Stimulated activated CD4-positive, alpha-beta T cell treated with anti-CD3 and anti-CD28 coated beads, Interleukin-15, amount 100 ng/mL, for 24 hours (primary cell): ENCODE measurements around the gene LSAMP.

Experiments
- DNase-seq: peaks from one replicate; pipeline ENCODE4 v3.0.0-alpha.2; 2020

LSAMP gene

DNA sequence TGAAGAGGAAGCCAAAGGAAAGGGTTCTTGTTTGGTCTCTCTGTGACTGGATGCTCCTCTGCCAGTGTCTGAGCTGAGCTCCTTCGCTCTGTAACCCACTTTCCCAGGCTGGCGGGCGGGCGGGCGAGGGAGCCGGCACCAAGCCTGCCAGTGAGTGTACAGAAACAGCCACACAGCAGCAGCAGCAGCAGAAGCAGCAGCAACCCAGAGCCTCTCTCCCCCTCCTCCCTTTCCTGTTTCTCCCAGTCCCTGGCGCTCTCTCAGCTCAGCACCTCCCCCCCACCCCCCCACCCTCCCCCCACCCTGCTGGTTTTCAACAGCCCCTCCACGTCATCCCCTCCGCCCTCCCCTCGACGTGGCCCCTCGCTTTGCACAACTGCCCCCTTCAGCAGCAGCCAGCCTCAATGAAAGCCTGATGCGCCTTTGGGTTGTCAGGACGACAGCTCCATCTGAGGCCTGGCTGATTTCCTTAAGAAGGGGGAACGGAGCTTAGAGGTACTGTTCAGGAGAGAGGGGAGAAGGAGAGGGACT, at the start of gene LSAMP:
TSS of gene LSAMP (minus strand) at position 177 of the 531 bp plus-strand sequence.
- no peak for DNase-seq

DNA sequence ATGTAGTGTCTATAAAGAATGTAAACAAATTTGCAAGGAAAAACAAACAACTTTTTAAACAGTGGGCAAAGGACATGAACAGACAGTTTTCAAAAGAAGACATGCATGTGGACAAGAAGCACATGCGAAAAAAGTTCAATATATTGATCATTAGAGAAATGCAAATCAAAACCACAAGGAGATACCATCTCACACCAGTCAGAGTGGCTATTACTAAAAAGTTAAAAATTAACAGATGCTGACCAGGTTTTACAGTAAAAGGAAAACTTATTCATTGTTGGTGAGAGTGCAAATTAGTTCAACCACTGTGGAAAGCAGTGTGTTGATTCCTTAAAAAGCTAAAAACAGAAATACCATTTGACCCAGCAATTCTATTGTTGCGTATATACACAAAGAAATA, 47.1 kb upstream of the LSAMP start:
- DNase-seq, result no peak

DNA sequence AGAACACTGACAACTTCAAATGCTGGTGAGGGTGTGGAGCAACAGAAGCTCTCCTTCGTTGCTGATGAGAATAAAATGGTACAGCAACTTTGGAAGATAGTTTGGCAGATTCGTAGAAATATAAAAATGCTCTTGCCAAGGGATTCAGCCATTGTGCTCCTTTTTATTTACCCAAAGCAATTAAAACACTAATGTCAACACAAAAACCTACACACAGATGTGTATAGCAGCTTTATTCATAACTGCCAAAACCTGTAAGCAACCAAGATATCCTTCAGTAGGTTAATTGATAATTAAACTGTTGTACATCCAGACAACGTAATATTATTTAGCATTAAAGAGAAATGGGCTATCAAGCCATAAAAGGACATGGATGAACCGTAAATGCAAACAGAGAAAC, 37.8 kb upstream of the LSAMP start:
- no peak for DNase-seq

DNA sequence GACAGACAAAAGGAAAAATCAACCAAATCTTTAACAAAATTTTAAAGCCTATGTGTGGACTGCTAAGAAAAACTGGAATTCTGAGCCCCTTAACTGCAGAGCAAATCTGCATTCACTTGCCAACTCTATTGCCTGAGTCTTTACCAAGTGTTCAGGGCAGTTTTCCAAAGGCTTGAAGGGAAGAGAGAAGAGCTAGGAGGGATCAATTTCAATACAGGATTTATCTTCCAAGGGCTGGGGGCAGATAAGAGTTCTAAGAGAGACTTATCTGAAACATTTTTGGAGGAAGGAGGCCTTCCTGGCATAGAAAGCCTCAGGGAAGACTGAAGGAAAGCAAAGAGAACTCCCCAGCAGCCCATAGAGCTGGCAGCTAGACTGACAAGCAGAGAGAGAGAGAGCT, 31.4 kb upstream of the LSAMP start:
- no peak for DNase-seq

DNA sequence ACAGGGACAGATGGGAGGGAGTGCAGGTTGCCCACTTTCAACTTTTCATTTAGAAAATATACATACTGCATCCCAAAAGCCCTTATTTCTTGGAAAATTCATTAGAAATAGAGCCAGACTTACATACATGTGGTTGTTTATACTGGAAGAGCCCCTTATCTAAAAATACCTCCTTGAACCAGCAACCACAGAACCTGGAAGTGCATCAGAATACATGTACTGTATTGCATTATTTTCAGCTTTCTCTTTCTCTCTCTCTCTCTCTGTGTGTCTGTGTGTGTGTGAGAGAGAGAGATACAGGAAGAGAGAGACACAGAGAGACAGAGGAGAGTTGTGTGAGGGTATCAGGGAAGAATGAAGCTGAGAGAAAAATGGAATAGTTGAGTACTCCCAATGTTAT, 29.5 kb upstream of the LSAMP start:
- no peak for DNase-seq

DNA sequence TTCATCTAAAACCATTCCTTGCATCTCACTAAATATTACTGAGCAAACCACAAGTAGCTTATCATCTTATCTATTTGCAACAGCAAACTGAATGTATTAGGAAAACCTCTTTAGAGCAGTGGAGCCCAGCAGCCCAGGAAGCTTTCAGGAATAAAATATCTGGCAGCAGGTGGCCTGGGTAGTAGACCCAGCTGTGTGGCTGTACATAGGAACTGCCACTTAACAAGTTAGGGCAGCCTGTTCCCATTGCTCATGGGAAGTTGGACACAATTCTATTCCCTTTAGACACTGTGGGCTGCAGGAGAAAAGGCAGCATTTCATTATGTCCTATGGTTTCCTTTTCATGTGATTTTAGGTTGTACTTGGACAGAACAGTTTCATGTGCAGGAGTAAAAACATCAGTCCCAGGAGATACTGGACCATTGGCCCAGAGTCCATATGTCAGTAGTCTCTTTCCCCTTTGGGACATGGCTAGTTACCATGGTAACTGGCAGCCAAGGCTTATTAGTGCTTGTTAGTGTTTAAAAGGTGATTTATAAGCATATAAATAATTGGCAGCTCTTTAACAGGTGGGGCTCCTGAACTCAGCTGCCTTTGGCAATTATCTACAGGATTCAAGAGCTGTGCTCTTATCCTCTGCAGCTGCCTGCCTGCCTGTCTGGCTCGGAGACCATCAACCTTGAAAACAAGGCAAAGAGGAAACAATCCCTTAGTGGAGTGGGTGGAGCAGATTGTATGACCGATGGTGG, 28.9 kb upstream of the LSAMP start:
- DNase-seq, result no peak

DNA sequence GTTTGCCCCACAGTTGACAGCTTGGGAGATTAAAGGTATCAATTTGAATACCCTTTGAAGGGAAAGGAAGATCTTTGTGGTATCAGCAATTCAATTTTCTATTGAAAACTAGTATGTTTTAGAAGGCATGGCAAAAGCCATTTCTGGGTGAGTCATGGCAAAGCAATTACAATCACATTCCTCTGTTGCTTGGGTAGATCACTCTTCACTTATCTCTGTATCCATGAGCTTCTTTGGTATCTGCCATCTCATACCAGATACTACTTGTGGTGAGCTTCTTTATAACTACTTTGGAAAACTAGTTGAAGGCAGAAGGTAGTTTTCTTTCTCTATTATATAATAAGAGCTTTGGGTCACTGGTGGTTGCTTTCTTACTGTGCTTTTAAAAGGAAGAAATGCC, 28.3 kb upstream of the LSAMP start:
- DNase-seq, result no peak

DNA sequence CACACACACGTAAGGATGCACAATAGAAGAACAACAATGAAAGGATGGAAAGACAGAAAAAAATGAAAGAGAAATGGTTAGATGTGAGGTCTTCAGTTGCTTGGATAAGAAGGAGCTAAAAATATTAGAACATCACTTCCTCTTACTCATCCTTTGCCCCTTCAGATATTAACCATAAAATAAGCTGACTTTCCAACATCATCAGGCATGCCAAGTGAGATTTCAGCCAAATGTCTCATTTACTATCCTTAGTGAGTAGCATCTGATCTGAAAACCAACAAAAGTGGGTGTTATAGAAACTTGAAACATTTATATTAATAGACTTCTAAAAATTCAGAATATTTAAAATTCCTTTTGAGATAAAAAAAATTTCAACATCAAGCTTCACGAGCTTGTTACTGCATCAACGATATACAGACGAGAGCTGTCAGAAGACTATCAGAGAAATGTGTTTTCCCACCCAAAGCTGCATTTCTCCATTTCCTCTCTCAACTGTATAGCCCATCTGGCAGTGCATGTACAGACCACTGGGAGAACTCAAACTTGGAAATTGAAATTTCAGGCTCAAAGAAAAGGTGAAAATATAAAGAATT, 25.4 kb upstream of the LSAMP start:
- DNase-seq, result no peak

DNA sequence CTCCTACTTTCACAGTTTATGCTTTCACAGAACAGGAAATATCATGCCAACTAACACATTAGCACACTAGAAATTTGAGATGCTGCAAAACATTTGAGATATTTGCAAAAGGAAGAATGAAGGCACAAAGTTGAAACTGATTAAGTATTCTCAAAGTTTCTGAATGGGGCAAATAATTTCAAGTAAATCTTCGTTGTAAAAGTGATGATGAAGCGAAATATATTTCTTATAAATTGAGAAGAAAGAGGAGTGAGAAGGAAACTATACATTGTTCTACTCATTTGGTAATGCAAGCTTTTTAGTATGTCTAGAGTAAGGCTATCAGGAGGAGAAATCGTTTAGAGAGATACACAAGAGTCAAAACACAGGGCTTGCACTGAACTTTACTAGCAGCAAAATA, 24.3 kb upstream of the LSAMP start:
- DNase-seq, result no peak

DNA sequence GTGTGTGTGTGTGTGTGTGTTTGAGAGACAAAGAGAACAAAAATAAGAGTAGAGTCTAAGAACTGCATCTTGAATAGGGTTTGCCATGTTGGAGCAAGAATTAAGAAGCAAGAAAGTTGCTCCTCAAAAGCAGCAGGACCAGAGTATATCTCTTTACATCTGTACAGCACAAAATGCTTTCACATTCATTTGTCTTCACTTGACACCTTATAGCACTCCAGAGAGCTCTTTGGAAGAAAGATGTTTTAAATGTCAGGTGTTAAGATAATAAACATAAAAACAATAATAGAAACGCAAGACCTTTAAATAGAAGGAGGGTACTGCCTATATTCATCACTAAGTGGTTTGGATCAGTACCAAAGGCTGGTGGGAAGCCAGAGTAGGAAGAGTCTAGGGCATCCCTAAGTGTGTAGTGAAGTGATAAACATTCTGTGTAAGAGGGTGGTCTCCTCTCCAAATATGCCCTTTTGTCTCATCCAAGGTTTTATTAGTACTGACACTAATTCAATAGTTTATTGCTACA, 19.1 kb upstream of the LSAMP start:
- DNase-seq, result no peak

DNA sequence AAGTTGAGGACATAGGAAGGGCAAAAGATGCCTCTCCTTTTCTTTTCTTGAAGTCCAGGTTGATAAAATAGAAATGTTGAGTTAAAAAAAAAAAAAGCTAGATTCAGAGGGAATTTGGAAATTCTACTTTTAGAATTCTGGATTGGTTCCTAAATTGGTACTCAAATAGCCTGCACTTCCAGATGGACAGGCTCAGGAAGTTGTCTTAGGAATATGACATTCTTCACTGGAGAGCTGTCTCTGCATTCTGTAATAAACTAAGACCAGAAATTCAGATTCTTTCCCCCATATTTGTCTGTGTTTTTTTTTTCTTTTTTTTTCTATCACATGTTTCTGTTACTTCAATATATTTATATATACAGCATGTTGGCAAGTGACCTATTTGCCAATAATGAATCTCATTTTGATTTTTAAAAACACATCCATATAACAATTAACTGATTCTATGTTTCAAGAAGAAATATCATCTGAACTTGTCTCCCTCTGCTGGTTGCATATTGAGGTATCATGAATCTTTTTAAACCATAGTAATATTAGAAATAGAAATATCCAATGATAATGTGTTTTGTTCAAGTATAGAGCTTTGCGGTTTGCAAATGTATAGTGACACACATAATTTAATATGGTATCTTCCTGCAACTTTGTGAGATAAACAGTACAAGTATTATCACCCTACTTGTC, 8.5 kb upstream of the LSAMP start:
- DNase-seq, result no peak

DNA sequence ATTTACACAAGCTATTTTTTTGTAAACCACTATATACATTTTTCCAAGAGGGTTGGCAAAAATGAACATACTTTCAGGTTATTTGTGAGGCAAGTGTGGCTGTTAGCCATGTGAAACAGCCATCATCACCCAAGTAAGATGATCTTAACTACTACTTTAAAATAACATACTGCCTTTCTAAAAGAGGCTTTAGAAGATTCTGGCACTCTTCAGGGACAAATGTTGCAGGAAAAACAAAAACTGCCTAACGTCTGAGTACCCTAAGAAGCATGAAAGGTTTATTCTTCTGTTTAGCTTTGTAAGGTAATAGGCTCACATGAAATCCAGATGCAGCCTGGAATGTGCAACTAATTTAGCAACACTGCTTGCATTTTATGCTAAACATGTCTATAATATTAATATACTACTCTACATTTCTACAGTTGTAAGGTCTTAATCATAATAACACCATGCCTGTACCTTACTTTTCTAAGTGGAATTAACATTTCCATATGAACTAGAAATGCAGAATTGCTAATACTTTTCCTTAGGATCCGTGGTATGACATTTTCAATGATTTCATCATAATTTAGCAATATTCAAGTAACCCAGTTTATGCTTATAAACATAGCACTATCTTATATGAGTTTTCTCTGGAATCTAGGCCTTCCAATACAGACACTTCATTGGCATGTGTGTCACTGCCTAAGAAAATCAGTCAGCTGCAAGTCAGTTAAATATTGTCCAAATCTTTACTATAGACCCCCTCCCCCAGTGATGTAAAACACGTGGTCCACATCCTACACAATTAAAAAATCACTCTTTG, 4.5 kb upstream of the LSAMP start:
- DNase-seq, result no peak

DNA sequence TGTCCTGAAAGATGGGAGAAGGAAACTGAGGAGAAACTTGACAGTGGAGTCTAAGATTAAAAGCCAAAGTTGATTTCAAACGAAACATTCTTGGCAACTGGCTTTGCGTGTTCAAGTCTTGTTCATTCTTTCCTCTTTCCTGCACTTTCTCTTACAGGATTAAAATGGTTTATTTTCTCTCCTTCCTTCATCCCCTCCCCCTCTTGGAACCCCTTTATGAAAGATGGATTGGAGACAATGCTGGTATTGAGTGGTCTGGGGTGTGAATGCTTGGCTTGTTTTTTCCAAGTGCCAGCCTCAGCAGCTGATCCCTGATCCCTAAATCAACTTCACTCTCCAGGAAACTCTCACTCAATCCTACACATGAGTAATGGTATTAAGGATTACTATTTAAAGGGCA, 703 bp upstream of the LSAMP start:
- no peak for DNase-seq

DNA sequence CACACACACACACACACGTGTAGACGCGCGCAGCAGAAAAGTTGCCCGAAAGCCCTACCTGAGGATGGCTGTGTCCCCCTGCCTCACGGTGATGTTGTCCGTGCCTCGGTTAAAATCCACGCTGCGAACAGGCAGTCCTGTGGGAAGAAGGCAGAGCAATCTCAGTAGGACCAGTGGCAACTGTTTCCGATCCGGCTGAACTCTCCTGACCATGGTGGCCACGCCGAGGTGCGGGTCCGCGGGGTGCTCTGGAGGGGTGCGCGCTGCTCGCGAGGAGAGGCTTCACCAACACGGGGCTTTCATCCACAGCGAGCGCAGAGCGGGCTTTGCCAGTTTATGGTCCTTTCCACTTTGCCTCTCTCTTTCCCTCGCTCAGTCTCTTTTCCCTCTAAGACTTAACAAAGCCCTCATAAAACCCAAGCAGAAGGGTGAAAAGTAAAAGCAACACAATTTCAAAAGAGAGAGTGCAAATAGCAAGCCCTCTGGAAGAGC, 422 bp downstream of the LSAMP start:
- DNase-seq, result no peak

DNA sequence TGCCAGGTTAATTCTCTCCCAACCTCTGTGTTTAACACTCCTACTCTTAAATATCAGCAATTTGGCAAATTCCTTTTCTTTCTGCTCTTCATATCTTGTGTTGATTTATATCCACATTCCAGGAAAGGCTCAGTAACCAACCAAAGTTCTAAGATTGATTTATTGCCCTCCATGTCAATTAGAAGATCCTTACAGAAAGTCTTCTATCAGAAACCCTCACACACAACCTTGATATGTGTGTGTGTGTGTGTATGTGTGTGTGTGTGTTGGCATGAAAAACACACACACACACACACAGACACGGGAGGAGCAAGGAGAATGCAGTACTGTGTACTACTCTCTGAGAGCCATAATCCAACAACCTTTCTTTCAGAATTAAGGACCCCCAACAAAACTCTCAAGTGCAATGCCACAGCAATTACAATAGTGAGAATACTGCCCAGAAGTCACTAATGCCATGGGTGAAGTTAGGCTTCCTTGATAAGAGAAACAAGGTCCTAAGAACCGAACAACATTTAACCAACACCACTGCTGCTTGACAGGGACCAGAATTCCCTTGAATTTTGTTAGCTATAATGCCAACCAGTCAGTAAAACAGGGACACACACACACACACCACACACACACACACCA, 1.1 kb downstream of the LSAMP start:
- DNase-seq, result no peak

DNA sequence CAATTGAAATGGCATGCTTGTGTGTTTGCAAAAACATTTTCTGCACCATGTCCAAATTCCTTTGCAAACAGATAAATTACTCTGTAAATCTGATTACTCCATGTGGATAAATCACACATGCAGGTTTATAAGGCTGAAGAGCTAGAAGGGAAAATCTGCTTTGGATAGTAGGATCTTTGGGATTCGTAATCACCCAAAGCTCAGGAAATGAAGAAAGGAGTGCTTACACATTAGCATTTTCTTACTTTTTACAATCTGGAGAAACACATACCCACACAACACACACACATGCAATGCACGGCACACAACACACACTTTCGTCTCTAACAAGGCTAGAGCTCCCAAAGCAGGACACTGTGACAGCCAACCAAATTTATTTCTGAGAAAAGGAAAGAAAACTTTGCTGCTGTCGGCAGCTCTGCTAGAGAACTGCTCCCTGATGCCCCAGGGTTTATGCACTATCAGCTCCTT, 2.1 kb downstream of the LSAMP start:
- no peak for DNase-seq

DNA sequence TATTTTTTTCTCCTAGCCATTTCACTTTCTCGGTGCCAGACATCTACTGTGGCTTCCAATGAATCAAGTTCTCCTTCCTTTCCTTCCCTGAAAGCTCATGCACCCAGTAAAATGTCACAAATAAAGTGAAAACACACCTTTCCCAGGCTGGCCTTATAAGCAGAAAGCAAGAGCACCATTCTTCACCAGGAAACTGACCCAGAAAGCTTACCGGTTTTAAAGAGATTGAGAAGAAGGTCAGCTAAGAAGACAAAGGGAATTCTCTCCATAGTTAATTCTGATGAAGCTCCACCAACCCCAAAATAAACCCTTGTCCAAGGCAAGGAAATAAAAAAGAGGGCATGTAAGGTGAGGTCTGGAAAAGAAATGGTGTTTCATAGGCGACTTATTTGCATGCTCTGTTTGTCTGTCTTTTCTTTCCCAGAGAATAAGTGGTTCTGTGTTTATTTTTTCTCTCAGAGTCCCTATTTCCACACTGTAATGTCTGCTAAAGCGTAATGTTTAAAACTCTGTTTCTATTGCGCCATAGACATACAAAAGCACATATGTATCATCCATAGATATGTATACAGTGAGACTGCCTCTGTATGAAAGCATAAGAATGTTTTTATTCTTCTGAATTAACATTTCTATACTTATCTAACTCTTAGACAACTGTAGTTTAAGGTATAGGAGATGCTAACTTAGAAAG, 2.8 kb downstream of the LSAMP start:
- no peak for DNase-seq

DNA sequence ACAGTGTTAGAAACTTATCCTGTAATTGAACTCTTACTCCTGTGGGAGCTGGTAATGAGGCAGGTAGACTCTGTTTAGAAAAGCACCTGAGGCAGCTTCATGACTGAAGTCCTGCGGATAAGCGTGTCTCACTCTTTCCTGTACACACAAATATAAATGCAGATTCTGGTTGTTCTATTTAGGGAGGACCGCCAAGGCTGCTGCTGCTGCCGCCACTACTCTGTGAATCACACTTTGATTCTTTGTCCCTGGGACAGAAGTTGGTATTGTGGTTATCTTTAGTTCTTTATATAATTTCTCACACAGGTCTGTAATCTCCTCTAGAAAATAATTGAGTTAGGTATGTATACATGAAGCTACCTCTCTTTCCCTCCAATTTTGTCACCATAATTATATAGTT, 3.6 kb downstream of the LSAMP start:
- no peak for DNase-seq

DNA sequence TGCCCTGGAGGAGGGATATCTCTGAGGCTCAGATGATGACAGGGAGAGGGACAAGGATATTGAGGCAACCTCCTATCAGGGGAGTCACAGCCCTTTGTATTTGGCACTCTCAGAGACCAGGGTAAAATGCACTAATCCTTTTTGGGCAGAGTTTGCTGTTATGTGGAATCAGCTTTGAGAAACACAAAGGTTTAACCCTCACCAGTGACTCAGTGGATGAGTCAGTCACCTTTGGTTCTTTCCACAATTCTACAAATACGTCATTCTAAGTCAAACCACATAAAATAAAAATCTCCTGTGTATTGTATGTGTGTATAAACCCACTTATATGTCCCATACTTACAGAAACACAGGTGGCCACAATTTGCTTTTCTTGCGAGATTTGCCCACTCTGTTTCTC, 5.1 kb downstream of the LSAMP start:
- no peak for DNase-seq

DNA sequence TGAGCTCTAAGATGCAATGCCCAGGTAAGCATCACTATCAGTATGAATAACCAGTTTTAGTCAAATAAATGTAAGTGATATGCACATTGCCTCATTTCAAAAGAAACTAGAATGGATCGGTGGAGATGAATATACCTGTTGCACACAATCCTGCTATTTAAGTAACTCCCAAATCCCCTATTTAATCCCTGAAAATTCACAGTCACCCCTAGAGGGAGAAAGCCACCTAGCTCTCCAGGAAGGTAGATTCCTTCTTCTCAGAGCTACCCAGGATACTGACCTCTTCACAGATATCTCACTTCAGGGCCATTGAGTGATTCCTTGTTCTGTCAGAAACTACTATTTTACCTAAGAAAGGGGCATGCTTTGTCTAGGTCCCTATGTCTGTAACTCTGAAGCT, 11.7 kb downstream of the LSAMP start:
- no peak for DNase-seq

DNA sequence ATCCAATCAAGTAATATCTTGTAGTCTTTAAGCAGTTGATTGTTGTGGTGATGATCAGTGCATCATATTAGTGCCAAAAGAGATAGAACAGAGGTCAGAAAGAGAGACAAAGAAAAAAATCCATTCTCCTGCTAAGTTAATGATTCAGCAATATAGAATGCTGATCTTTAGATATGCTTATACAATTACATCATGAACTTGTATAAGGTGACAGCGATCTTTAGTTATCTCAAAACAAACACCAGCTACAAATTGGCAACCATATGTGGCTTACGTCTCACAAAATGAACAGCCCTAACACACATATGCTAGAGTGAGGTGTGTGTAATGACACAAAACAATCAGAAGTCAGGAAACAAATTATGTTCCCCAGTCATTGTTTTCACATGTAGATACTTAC, 12.5 kb downstream of the LSAMP start:
- DNase-seq, result no peak
